GM21825 (cell line): Measurements from ENCODE around the gene DNASE2B.

Experiments
- ATAC-seq: cut with Tn5 transposase; IDR thresholded peaks from one replicate; pipeline ENCODE4 v1.9.1; 2021; ENCODE audit warnings: mild to moderate bottlenecking, moderate library complexity; ENCODE audit not compliant: unreplicated experiment

Gene DNASE2B

GRCh38 chr1:84373436-84374141 lies 24.7 kb upstream of the DNASE2B start:
- no peak for ATAC-seq

DNA sequence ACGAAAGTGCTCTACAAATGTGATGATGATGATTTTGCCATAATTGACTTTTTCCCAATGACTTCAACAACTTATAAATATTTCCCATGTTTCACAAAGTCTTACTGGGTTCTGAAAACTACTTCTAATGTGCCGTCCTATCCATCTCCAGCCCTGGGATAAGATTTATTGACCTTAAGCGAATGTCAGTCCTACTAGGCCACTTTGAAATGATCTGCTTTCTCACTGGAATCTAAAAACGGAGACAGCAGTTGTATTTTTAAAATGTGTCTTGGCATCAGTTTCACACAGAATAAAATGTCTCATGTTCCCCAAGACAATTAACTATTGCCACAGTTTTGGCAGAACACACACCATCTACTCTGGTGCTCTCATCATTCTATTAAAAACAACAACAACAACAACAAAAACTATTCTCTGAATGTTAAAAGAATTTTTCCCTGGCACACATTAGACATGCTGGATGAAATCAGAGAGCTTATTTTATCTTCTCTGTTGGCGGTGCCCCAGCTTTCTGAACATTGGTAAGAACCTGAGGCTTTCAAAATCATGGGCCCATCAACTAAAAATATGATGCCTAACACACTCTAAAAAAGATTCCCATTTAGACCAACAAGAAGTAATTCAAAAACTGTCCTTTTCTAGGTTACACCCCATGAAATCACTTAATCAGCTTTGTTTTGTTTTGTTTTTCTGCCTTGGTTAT lies 23.1 kb upstream of the DNASE2B start:
- no peak for ATAC-seq

- no peak for ATAC-seq
Observed at GRCh38 chr1:84376000-84376910, 22.0 kb upstream of the DNASE2B start.

DNA sequence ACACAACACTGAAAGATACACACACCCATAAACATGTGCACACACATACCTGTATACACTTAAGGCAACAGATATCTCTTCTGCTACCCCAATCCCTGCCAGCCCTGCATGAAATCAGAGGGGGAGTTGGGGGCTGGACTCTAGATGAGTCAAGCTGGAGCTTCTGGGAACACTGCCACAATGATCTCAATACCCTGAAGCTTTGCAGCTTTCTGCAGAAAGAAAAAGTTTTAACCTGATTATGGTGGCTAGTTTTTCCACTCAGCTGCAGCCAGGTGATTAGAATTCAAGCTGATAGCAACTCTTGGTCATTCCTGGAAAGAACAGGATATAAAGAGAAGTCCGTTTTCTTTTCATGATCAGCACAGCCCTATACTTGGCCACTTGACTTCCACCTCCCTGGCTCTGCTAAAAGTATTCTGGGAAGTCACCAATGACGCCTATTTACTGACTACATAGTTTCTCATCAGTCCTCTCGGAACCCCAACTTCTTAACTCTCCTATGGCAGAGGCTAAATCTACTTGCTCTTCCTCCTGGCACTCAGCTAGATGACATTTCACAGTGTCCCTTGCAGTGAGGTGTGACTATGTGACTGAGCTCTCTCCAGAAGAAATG lies 20.7 kb upstream of the DNASE2B start:
- no peak for ATAC-seq

- ATAC-seq = no peak
Observed at GRCh38 chr1:84379138-84379916, 19.0 kb upstream of the DNASE2B start.

GRCh38 chr1:84379917-84380180 lies 18.4 kb upstream of the DNASE2B start:
- no peak for ATAC-seq

GRCh38 chr1:84382127-84382526 lies 16.2 kb upstream of the DNASE2B start:
- no peak for ATAC-seq

GRCh38 chr1:84385347-84385746 lies 12.9 kb upstream of the DNASE2B start:
- ATAC-seq = no peak

- no peak for ATAC-seq
Observed at GRCh38 chr1:84386716-84387479, 11.4 kb upstream of the DNASE2B start.

DNA sequence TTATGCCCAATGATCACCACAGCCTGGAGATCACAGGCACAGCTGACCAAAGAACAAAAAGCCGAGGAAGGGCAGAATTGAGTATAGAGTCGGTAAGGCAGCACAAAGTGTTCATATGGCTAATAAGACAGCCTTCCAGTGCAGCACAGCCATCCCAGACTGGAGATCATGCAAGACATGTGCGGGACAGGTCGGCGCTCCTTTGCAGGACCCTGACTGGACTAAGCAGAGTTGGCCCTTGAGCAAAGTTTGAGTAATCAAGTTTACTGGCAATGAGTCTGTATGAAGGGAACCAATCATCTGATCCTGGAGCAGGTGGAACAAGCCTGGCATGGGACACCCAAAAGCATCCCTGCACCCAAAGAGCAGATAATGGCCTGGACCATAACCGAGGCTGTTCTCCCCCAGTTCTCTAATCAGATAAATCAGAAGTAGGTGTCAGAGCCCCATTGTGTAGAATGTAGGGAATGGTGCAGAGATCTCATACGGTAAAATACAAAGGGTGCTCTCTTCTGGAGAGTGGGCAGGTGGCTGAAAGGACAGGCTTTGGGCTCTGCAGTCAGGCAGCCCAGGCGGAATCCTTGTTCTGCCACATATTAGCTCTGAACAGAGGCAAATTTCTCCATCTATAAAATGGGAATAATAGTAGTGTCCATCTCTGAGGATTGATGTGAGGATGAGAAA lies 10.7 kb upstream of the DNASE2B start:
- no peak for ATAC-seq

DNA sequence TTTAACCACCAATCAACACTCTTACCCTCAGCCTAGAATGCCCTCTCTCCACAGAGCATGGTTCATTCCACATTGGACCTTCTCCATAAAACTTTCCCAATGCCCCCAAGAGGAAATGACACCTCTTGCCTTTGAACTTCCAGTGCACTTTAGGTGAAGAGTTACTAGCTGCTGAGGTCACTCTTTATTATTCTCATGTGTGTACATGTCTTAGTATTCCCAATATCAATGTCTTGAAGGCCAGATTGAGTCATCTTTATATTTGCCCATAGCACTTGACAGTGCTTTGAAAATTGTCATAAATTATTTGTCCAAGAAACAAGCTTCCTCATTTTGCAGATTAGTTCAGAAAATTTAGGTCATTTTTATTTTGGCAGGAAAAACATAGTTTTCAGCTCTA lies 8.1 kb upstream of the DNASE2B start:
- no peak for ATAC-seq

- no peak for ATAC-seq
Observed at GRCh38 chr1:84401156-84401555, 2.9 kb downstream of the DNASE2B start.

GRCh38 chr1:84402060-84402459 lies 3.8 kb downstream of the DNASE2B start:
- ATAC-seq = no peak

- ATAC-seq = no peak
Observed at GRCh38 chr1:84402501-84402900, 4.2 kb downstream of the DNASE2B start.

- no peak for ATAC-seq
Observed at GRCh38 chr1:84403347-84403746, 5.1 kb downstream of the DNASE2B start.

DNA sequence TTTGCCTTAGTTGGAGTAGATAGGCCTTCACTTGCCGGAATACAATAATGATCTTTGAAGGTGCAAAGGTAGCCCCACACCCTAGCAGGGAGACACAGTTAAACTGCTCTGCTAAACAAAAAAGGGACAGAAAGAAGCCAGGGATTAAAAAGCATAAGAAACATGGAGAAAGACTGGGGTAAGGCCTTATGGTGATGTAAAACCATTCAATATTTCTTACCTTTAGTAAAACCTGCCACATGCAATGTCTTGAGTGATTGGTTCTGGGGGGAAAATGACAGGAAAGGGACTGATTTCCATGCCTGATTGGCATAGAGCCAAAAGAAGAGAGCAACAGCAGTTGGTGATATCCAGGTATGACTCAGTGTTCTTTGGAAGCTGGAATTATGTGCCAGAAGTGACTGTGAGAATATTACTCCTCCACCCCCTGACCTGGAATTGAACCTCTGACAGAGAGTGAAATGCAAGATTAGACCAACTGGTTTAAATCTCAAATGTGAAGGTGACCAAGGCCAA lies 8.1 kb downstream of the DNASE2B start:
- no peak for ATAC-seq

GRCh38 chr1:84407524-84407923 lies 9.2 kb downstream of the DNASE2B start:
- no peak for ATAC-seq

- no peak for ATAC-seq
Observed at GRCh38 chr1:84407958-84408422, 9.7 kb downstream of the DNASE2B start.

GRCh38 chr1:84409888-84410287 lies 11.6 kb downstream of the DNASE2B start:
- ATAC-seq = no peak
